Prostate gland (tissue), 2 donors: Measurements from ENCODE around the gene TLE2. TPM values are rescaled to one million over a fixed set of nuclear protein-coding genes. Genes with fewer than 3 reads are reported as not detected.
"Not testable (repeated sequence)": the region's sequence is repeated elsewhere in the genome, so short reads cannot be mapped to it uniquely, and the experiment has no call there.

Experiments used
- DNase-seq: peaks from one replicate; pipeline ENCODE4 v3.0.0-alpha.2; 2019; ENCODE audit warnings: low spot score
- H3K27ac ChIP-seq, 2 donors: fragments of 200-600 bp; sonication (generic); 2 replicates each; pipeline ENCODE4 v1.5.1; 2017 to 2019
- H3K27me3 ChIP-seq: fragments of 200-600 bp; sonication (generic); replicated peaks from 2 replicates; pipeline ENCODE4 v1.5.1; 2019; ENCODE audit not compliant: insufficient read depth
- H3K36me3 ChIP-seq, 2 donors: fragments of 200-600 bp; sonication (generic); 1 replicate in 1 of 2; 2 replicates in 1 of 2; pipeline versions ENCODE4 v1.5.1 to v1.8.1; 2017 to 2019
- H3K4me1 ChIP-seq: fragments of 200-600 bp; sonication (generic); replicated peaks from 2 replicates; pipeline ENCODE4 v1.5.1; 2019
- H3K4me3 ChIP-seq, 2 donors: fragments of 200-600 bp; sonication (generic); 2 replicates each; pipeline ENCODE4 v1.5.1; 2017 to 2019
- H3K9me3 ChIP-seq: fragments of 200-600 bp; sonication (generic); 2 replicates; pipeline ENCODE4 v1.5.1; 2017
- CTCF ChIP-seq, 4 experiments: fragments of 200-600 bp in 2 of 4; fragments of 450-650 bp in 2 of 4; sonication (generic) in 2 of 4; IDR thresholded peaks; 1 replicate in 3 of 4; 2 replicates in 1 of 4; pipeline ENCODE4 v1.5.1; 2016 to 2019; ENCODE audit warnings: antibody characterized with exemption in 4 of 4, mild to moderate bottlenecking in 2 of 4, moderate library complexity in 2 of 4
- POLR2A ChIP-seq: fragments of 450-650 bp; IDR thresholded peaks from one replicate; pipeline ENCODE4 v1.6.1; 2016; ENCODE audit warnings: antibody characterized with exemption, mild to moderate bottlenecking
- POLR2AphosphoS5 ChIP-seq: sonication (generic); formaldehyde crosslinking; IDR thresholded peaks from one replicate; pipeline ENCODE4 v1.6.1; 2017; ENCODE audit warnings: antibody characterized with exemption
- WGBS: methylation state at CpG from one replicate; pipeline ENCODE4 v1.1.5; 2018; 5-methylcytosine and 5-hydroxymethylcytosine counted together
- intact Hi-C: fragments of 100-400 bp; cut with DNase I; formaldehyde crosslinking; loops from one replicate; pipeline ENCODE4 v1.14.2; 2022
- total RNA-seq, 2 donors: library from RNA; depleted of rRNA; stranded (reverse); fragments of >200 nt; gene quantifications; one replicate each; pipeline ENCODE4 v1.1.0, GENCODE V29; 2016

TLE2 gene
- total RNA-seq, 2 donors from 2014 or later: 61.9 to 82.1 TPM

- no peak for DNase-seq
- TF ChIP-seq POLR2A (no peak), POLR2AphosphoS5 (no peak), CTCF (IDR thresholded peaks at IDR 0.05) (no peak)
- H3K36me3 ChIP-seq: no peaks in the 10 kb centered on the region
- H3K9me3 ChIP-seq: no peaks in the 10 kb centered on the region
- no peak overlapping the region for H3K27ac ChIP-seq
- no peak overlapping the region for H3K4me3 ChIP-seq
- H3K27me3 ChIP-seq: no peaks in the 10 kb centered on the region
- intact Hi-C loops: no loop called here
- WGBS: 92% methylated on average over 22 of the region's 22 CpGs
- H3K4me1 ChIP-seq: no peaks in the 10 kb centered on the region
These were observed 13.7 kb downstream of the TLE2 start for GRCh38 chr19:3015126-3016057.

GRCh38 chr19:3014135-3014534, 14.9 kb downstream of the TLE2 start:
- H3K36me3 ChIP-seq: no peaks in the 10 kb centered on the region
- H3K4me3 ChIP-seq: no peak overlapping the region
- DNase-seq: no peak
- H3K27me3 ChIP-seq: no peaks in the 10 kb centered on the region
- H3K4me1 ChIP-seq: no peaks in the 10 kb centered on the region
- peak overlapping the region in 1 of 2 donors; percentile 54 for H3K27ac ChIP-seq
- WGBS: 96% methylated on average over 8 of the region's 8 CpGs
- intact Hi-C loops: no loop called here
- TF ChIP-seq POLR2A (no peak), POLR2AphosphoS5 (no peak), CTCF (IDR thresholded peaks at IDR 0.05) (no peak)
- H3K9me3 ChIP-seq: no peaks in the 10 kb centered on the region

- H3K36me3 ChIP-seq: no peaks in the 10 kb centered on the region
- TF ChIP-seq CTCF (IDR thresholded peaks at IDR 0.05) (no peak), POLR2A (no peak), POLR2AphosphoS5 (peak; percentile 58)
- peak; percentile 39 for DNase-seq
- no peaks in the 10 kb centered on the region for H3K27me3 ChIP-seq
- peak overlapping the region; percentile 48 to 54 for H3K27ac ChIP-seq
- H3K9me3 ChIP-seq: no peaks in the 10 kb centered on the region
- no peak overlapping the region for H3K4me3 ChIP-seq
- intact Hi-C loops: no loop called here
- no peaks in the 10 kb centered on the region for H3K4me1 ChIP-seq
- WGBS: 55% methylated on average over 7 of the region's 7 CpGs
These were observed 15.8 kb downstream of the TLE2 start for GRCh38 chr19:3013263-3013725.

- intact Hi-C loops: no loop called here
- no peaks in the 10 kb centered on the region for H3K27me3 ChIP-seq
- no peaks in the 10 kb centered on the region for H3K36me3 ChIP-seq
- no peak for DNase-seq
- H3K27ac ChIP-seq: peak overlapping the region; percentile 48 to 54
- no peaks in the 10 kb centered on the region for H3K4me1 ChIP-seq
- H3K9me3 ChIP-seq: no peaks in the 10 kb centered on the region
- TF ChIP-seq POLR2A (no peak), CTCF (IDR thresholded peaks at IDR 0.05) (no peak), POLR2AphosphoS5 (no peak)
- WGBS: 82% methylated on average over 16 of the region's 16 CpGs
- H3K4me3 ChIP-seq: no peak overlapping the region
These were observed 16.3 kb downstream of the TLE2 start for GRCh38 chr19:3012621-3013262.

GRCh38 chr19:3012059-3012458, 17.0 kb downstream of the TLE2 start:
- H3K27ac ChIP-seq, DNase-seq, H3K4me1 ChIP-seq, intact Hi-C loops, H3K36me3 ChIP-seq, H3K4me3 ChIP-seq, H3K27me3 ChIP-seq, H3K9me3 ChIP-seq: not testable (repeated sequence)
- 71% methylated on average over 13 of the region's 13 CpGs for WGBS
